HUES48 (cell line): ENCODE results near the gene GRM3.

Source experiments
- H3K27ac ChIP-seq: one replicate; pipeline ENCODE4 v1.7.0; 2013; ENCODE audit warnings: low read depth, low read length, inconsistent platforms
- H3K27me3 ChIP-seq: 2 replicates; pipeline ENCODE4 v1.6.1; 2013; ENCODE audit warnings: mild to moderate bottlenecking, low read length; ENCODE audit not compliant: control insufficient read depth, insufficient read depth
- H3K36me3 ChIP-seq: 2 replicates; pipeline ENCODE4 v1.6.1; 2013; ENCODE audit warnings: low read length; ENCODE audit not compliant: control insufficient read depth, insufficient read depth
- H3K4me1 ChIP-seq: 2 replicates; pipeline ENCODE4 v1.6.1; 2013; ENCODE audit warnings: mild to moderate bottlenecking, low read length; ENCODE audit not compliant: control insufficient read depth, insufficient read depth
- H3K4me3 ChIP-seq: 2 replicates; pipeline ENCODE4 v1.5.1; 2013; ENCODE audit warnings: mild to moderate bottlenecking, low read depth, low read length
- H3K9ac ChIP-seq: 2 replicates; pipeline ENCODE4 v1.6.1; 2013; ENCODE audit warnings: mild to moderate bottlenecking, low read depth, low read length, moderate library complexity
- H3K9me3 ChIP-seq: 2 replicates; pipeline ENCODE4 v1.6.1; 2013; ENCODE audit warnings: low read length; ENCODE audit not compliant: control insufficient read depth, insufficient read depth

The GRM3 gene

DNA sequence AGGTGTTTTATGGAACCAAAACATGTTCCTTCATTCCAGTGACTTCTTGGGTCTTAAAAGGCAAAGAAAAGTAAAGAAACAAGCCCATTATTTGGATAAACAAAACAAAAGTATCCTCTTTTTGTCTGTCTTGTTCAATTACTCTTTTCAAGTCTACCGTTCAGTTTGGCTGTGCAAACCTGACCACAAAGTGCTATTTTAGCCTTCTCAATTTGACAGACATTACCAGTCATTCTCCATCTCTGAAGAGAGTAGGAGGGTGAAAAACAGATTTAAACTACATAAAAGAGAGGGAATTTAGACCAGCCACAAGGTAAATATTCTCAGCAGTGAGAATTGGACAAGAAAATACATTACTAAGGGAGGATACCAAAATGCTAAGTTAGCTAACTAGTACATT, 145.2 kb downstream of the GRM3 start:
- Histone ChIP-seq H3K4me3 (no peak overlapping the region), H3K27me3 (no peaks in the 10 kb centered on the region), H3K36me3 (no peaks in the 10 kb centered on the region), H3K27ac (no peak overlapping the region), H3K9me3 (no peaks in the 10 kb centered on the region), H3K9ac (no peak overlapping the region), H3K4me1 (no peaks in the 10 kb centered on the region)

DNA sequence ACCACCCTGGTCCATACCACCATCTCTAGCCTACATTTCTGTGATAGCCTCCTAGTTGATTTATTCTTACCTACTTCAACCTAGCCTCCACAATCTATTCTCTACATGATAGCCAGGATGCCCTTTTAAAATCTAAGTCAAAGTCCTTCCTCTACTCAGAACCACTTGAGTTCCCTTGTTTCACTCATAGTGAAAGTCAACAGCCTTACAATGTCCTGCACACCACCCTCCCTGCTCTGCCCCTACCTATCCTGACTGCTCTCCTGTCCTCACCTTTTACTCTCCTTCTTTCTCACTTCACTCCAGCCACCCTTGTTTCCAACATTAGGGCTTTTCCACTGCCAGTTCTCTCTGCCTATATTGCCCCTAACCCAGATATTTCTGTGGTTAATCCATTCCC, 146.7 kb downstream of the GRM3 start:
- Histone ChIP-seq H3K4me3 (no peak overlapping the region), H3K36me3 (no peaks in the 10 kb centered on the region), H3K27ac (no peak overlapping the region), H3K9me3 (no peaks in the 10 kb centered on the region), H3K27me3 (no peaks in the 10 kb centered on the region), H3K4me1 (no peaks in the 10 kb centered on the region), H3K9ac (no peak overlapping the region)

DNA sequence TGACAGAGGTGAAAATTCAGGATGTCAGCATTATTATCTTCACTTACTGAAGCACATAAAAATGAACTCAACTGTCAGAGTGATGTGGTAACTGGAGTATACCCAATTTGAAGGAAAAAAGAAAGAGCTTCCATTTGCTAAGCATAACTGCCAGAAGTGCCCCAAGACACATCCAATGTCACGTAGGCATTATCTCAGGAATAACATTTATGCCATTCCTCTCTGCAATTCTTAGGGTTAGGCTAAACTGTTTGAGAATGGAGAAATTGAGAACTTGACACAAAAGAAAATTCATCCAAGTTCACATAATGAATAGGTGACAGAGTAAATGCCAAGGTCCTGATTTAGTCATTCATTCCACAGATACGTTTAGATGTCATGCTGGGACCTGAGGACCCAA, 148.6 kb downstream of the GRM3 start:
- Histone ChIP-seq H3K36me3 (no peaks in the 10 kb centered on the region), H3K27ac (no peak overlapping the region), H3K4me3 (no peak overlapping the region), H3K27me3 (no peaks in the 10 kb centered on the region), H3K4me1 (no peaks in the 10 kb centered on the region), H3K9me3 (no peaks in the 10 kb centered on the region), H3K9ac (no peak overlapping the region)

DNA sequence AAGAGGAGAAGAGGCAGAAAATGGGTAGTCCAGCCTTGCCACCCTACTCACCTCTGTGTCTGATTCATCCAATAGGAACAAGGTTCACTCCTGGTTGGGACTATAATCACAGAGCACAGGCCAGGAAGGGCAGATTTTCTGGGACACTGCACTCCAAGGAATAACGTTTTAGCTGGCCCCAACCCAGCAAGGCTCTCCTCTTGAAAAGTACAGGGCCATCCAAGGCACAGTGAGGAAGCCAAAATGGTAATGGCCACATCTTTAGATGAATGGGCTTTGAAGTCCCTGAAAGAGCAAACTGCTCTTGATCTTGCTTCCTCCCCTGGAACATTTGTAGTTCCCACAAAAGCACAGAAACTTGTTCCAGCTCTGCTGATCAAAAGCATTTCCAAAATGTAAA, 149.4 kb downstream of the GRM3 start:
- Histone ChIP-seq H3K9me3 (no peaks in the 10 kb centered on the region), H3K36me3 (no peaks in the 10 kb centered on the region), H3K4me1 (no peaks in the 10 kb centered on the region), H3K4me3 (no peak overlapping the region), H3K9ac (no peak overlapping the region), H3K27ac (no peak overlapping the region), H3K27me3 (no peaks in the 10 kb centered on the region)

GRCh38 chr7:86814661-86815379, 171.1 kb downstream of the GRM3 start:
- Histone ChIP-seq H3K4me1 (peaks cover 5% of the 10 kb centered on the region; the same call in 1 of the 2 replicates), H3K9me3 (no peaks in the 10 kb centered on the region), H3K9ac (no peak overlapping the region), H3K36me3 (no peaks in the 10 kb centered on the region), H3K4me3 (no peak overlapping the region), H3K27ac (no peak overlapping the region), H3K27me3 (no peaks in the 10 kb centered on the region)

DNA sequence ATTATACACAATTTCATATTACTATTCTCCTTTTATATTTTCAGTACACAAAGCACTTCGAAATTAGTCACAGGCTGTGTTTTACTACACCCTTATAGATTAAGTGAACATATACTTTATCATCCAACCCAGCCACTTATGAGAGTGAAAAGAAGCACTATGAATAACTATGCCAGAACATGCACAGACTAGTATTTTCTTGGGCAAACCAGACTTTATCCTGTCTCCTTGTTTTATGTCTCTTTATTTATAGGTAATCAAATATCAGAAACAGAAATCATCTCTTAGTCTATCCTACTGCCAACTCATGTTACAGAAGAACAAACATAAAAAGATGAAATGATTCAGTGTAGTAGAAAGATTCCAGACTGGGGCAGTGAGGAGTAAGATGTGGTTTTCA, 171.8 kb downstream of the GRM3 start:
- H3K36me3 ChIP-seq, result no peaks in the 10 kb centered on the region
- H3K4me1 ChIP-seq, result peaks cover 5% of the 10 kb centered on the region; the same call in 1 of the 2 replicates
- no peak overlapping the region for H3K27ac ChIP-seq
- H3K27me3 ChIP-seq, result no peaks in the 10 kb centered on the region
- H3K9ac ChIP-seq, result no peak overlapping the region
- H3K4me3 ChIP-seq, result no peak overlapping the region
- no peaks in the 10 kb centered on the region for H3K9me3 ChIP-seq

- H3K9me3 ChIP-seq, result no peaks in the 10 kb centered on the region
- H3K27me3 ChIP-seq, result no peaks in the 10 kb centered on the region
- no peak overlapping the region for H3K4me3 ChIP-seq
- H3K9ac ChIP-seq, result no peak overlapping the region
- H3K27ac ChIP-seq, result no peak overlapping the region
- H3K36me3 ChIP-seq, result no peaks in the 10 kb centered on the region
- H3K4me1 ChIP-seq, result peaks cover 5% of the 10 kb centered on the region; the same call in 1 of the 2 replicates
These were observed 175.2 kb downstream of the GRM3 start for GRCh38 chr7:86818903-86819302.

GRCh38 chr7:86823769-86824168, 180.1 kb downstream of the GRM3 start:
- Histone ChIP-seq H3K4me1 (peaks cover 13% of the 10 kb centered on the region), H3K36me3 (no peaks in the 10 kb centered on the region), H3K9me3 (no peaks in the 10 kb centered on the region), H3K27me3 (no peaks in the 10 kb centered on the region), H3K4me3 (no peak overlapping the region), H3K27ac (no peak overlapping the region), H3K9ac (no peak overlapping the region)

- H3K9ac ChIP-seq, result no peak overlapping the region
- H3K9me3 ChIP-seq, result no peaks in the 10 kb centered on the region
- no peak overlapping the region for H3K4me3 ChIP-seq
- no peak overlapping the region for H3K27ac ChIP-seq
- H3K4me1 ChIP-seq, result peaks cover 13% of the 10 kb centered on the region
- H3K36me3 ChIP-seq, result no peaks in the 10 kb centered on the region
- no peaks in the 10 kb centered on the region for H3K27me3 ChIP-seq
These were observed 181.6 kb downstream of the GRM3 start for GRCh38 chr7:86825264-86825663.

- H3K4me1 ChIP-seq, result peaks cover 13% of the 10 kb centered on the region
- H3K9me3 ChIP-seq, result no peaks in the 10 kb centered on the region
- no peak overlapping the region for H3K27ac ChIP-seq
- H3K9ac ChIP-seq, result no peak overlapping the region
- no peaks in the 10 kb centered on the region for H3K36me3 ChIP-seq
- H3K27me3 ChIP-seq, result no peaks in the 10 kb centered on the region
- H3K4me3 ChIP-seq, result no peak overlapping the region
These were observed 183.2 kb downstream of the GRM3 start for GRCh38 chr7:86826948-86827347.

GRCh38 chr7:86833360-86833759, 189.7 kb downstream of the GRM3 start:
- Histone ChIP-seq H3K27ac (no peak overlapping the region), H3K27me3 (no peaks in the 10 kb centered on the region), H3K4me1 (no peaks in the 10 kb centered on the region), H3K4me3 (no peak overlapping the region), H3K9me3 (no peaks in the 10 kb centered on the region), H3K36me3 (no peaks in the 10 kb centered on the region), H3K9ac (no peak overlapping the region)
